Lung (tissue), 12 donors: ENCODE results near the gene TRPC3. TPM values are rescaled to one million over a fixed set of nuclear protein-coding genes. Genes with fewer than 3 reads are reported as not detected.

Source experiments
- ATAC-seq: fragments of 200-7000 bp; cut with Tn5 transposase; one replicate; pipeline ENCODE4 v1.9.1; 2020; ENCODE audit warnings: moderate number of reproducible peaks; ENCODE audit not compliant: insufficient read depth, low FRiP score
- DNase-seq, 3 donors: peaks; one replicate each; pipeline ENCODE4 v3.0.0-alpha.2; 2013 to 2017
- H3K27ac ChIP-seq, 2 donors: one replicate each; pipeline ENCODE4 v1.5.1; 2013; ENCODE audit warnings: mild to moderate bottlenecking in 2 of 2, moderate library complexity in 2 of 2, control low read depth in 1 of 2, inconsistent platforms in 1 of 2, low read depth in 1 of 2, low read length in 1 of 2
- H3K27me3 ChIP-seq, 3 donors: one replicate each; pipeline ENCODE4 v1.5.1; 2013; ENCODE audit warnings: low read length in 2 of 3; ENCODE audit not compliant: control insufficient read depth in 3 of 3, insufficient read depth in 3 of 3
- H3K36me3 ChIP-seq, 4 donors: one replicate each; pipeline ENCODE4 v1.5.1; 2013; ENCODE audit warnings: low read length in 4 of 4, mild to moderate bottlenecking in 1 of 4, moderate library complexity in 1 of 4; ENCODE audit not compliant: control insufficient read depth in 4 of 4, insufficient read depth in 4 of 4
- H3K4me1 ChIP-seq, 5 donors: one replicate each; pipeline ENCODE4 v1.5.1; 2013; ENCODE audit warnings: low read length in 5 of 5, mild to moderate bottlenecking in 2 of 5, moderate library complexity in 1 of 5; ENCODE audit not compliant: control insufficient read depth in 5 of 5, insufficient read depth in 5 of 5
- H3K4me3 ChIP-seq: one replicate; pipeline ENCODE4 v1.5.1; 2013; ENCODE audit warnings: mild to moderate bottlenecking, control low read depth, moderate library complexity
- H3K9ac ChIP-seq, 2 donors: one replicate each; pipeline ENCODE4 v1.5.1; 2013; ENCODE audit warnings: low read length in 2 of 2, control low read depth in 1 of 2; ENCODE audit not compliant: insufficient read depth in 1 of 2
- H3K9me3 ChIP-seq, 4 donors: one replicate each; pipeline ENCODE4 v1.5.1; 2013; ENCODE audit warnings: low read length in 3 of 4, mild to moderate bottlenecking in 1 of 4, moderate library complexity in 1 of 4; ENCODE audit not compliant: control insufficient read depth in 4 of 4, insufficient read depth in 3 of 4
- CTCF ChIP-seq: IDR thresholded peaks from 2 replicates; pipeline ENCODE4 v1.5.1; 2012; ENCODE audit warnings: mild to moderate bottlenecking; ENCODE audit errors: control extremely low read depth, extremely low read depth
- WGBS, 2 donors: extraction: QIAGEN DNeasy Blood & Tissue Kit; methylation state at CpG; one replicate each; pipeline ENCODE4 v1.1.7; 2013; 5-methylcytosine and 5-hydroxymethylcytosine counted together
- polyA plus RNA-seq, 2 donors: library from polyadenylated mRNA; stranded (reverse); fragments of 200-250 nt; gene quantifications; one replicate each; pipeline ENCODE4 v1.2.1, GENCODE V29; 2013
- total RNA-seq, 2 donors: library from RNA; depleted of rRNA in 1 of 2; stranded (reverse); fragments of >200 nt in 1 of 2; gene quantifications; one replicate each; pipeline ENCODE4 v1.2.1, GENCODE V29; 2014 to 2021
- donor health status: control.
- donor health status: control.
- donor health status: Bipolar disorder and iron deficiency.
- donor health status: healthy.
- donor health status: DM: yes; HTN: yes; CAD: no.

TRPC3 gene
- total and polyA plus RNA-seq, 4 donors, result 0.39 to 6.3 (median 0.57) TPM

GRCh38 chr4:121873604-121874003 lies 78.3 kb downstream of the TRPC3 start:
- WGBS, 2 donors, result 30 to 37% methylated on average over 3 of the region's 3 CpGs
- Histone ChIP-seq H3K27me3 (no peaks in the 10 kb centered on the region), H3K27ac (no peak overlapping the region), H3K9ac (no peak overlapping the region), H3K4me3 (no peak overlapping the region), H3K4me1 (peaks cover 0 to 10% (median 2%) of the 10 kb centered on the region in 5 donors), H3K9me3 (no peaks in the 10 kb centered on the region), H3K36me3 (peaks cover 0 to 1% (median 0%) of the 10 kb centered on the region in 4 donors)
- no peak for ATAC-seq
- no peak for DNase-seq
- TF ChIP-seq CTCF, result no peak

- peak within 1 kb of the TSS; percentile 63 to 88 for H3K27ac ChIP-seq
- 0 to 1% methylated on average over 58 of the region's 58 CpGs for WGBS, 2 donors
- H3K9me3 ChIP-seq, result no peaks in the 10 kb centered on the region
- H3K4me1 ChIP-seq, result peaks cover 0 to 10% (median 2%) of the 10 kb centered on the region in 5 donors
- H3K36me3 ChIP-seq, result peaks cover 0 to 11% (median 0%) of the 10 kb centered on the region in 4 donors
- H3K4me3 ChIP-seq, result peak within 1 kb of the TSS; percentile 55
- peak within 1 kb of the TSS; percentile 82 to 93 for H3K9ac ChIP-seq
- no peaks in the 10 kb centered on the region for H3K27me3 ChIP-seq
- TF ChIP-seq CTCF, result no peak
- DNase-seq (peak; percentile 99), ATAC-seq (peak; percentile 99)
These were observed 81.7 kb downstream of the TRPC3 start, which contains the start of gene BBS7 for GRCh38 chr4:121869841-121870822. TSS of gene BBS7 (minus strand) at chr4:121870474. CDS start at chr4:121870313, 161 bp downstream.

GRCh38 chr4:121863799-121864198 lies 88.1 kb downstream of the TRPC3 start:
- Histone ChIP-seq H3K27me3 (no peaks in the 10 kb centered on the region), H3K9me3 (no peaks in the 10 kb centered on the region), H3K4me1 (no peaks in the 10 kb centered on the region), H3K4me3 (no peak overlapping the region), H3K9ac (peak overlapping the region in 1 of 2 donors; percentile 32), H3K27ac (no peak overlapping the region), H3K36me3 (peaks cover 0 to 16% (median 2%) of the 10 kb centered on the region in 4 donors)
- WGBS, 2 donors, result 92% methylated on average over 7 of the region's 7 CpGs
- no peak for TF ChIP-seq CTCF
- ATAC-seq, result no peak
- DNase-seq, result no peak
